Measurements from ENCODE around the gene SAMD3.
"Not testable (repeated sequence)": the region's sequence is repeated elsewhere in the genome, so short reads cannot be mapped to it uniquely, and the experiment has no call there.

The SAMD3 gene

DNA sequence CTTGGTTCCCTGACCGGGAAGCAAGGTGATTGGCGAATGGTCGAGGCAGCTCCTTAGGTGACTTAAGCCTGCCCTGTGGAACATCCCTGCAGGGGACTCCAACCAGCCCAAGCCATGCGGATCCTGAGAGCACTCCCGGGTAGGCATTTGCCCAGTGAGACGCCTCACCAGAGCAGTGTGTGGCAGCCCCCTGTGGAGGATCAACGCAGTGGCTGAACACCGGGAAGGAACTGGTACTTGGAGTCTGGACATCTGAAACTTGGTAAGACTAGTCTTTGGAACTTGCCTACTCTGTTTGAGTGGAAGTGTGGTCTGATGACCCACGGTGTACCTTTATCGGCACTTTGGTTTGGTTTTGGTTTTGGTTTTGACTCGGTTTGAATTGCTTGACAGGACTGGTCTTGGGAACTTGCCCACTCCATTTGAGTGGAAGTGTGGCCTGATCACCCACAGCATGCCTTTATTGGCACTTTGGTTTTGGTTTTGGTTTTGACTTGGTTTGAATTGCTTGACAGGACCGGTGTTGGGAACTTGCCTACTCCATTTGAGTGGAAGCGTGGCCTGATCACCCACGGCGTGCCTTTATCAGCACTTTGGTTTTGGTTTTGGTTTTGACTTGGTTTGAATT lies 38.0 kb upstream of the SAMD3 start:
- H3K27me3 ChIP-seq (ENCODE audit: insufficient read depth, low read length, poor library complexity, severe bottlenecking); H3K9ac ChIP-seq (ENCODE audit: low read depth, low read length, poor library complexity, severe bottlenecking); H3K79me2 ChIP-seq (ENCODE audit: insufficient read depth, low read length); H3F3A ChIP-seq (ENCODE audit: low read depth); H4K20me1 ChIP-seq (ENCODE audit: insufficient read depth, low read length, poor library complexity, severe bottlenecking); H3K4me3 ChIP-seq (ENCODE audit: low read length, poor library complexity, severe bottlenecking); H2AFZ ChIP-seq (ENCODE audit: low read length); H3K4me2 ChIP-seq (ENCODE audit: low read depth, low read length, poor library complexity, severe bottlenecking); H3K4me1 ChIP-seq (ENCODE audit: insufficient read depth, low read length, poor library complexity, severe bottlenecking); H3K9me2 ChIP-seq (replicated peaks; ENCODE audit: low read depth, low read length); H3K9me3 ChIP-seq (ENCODE audit: insufficient read depth, low read depth, low read length); H3K36me3 ChIP-seq (ENCODE audit: insufficient read depth, low read length): not testable (repeated sequence)

DNA sequence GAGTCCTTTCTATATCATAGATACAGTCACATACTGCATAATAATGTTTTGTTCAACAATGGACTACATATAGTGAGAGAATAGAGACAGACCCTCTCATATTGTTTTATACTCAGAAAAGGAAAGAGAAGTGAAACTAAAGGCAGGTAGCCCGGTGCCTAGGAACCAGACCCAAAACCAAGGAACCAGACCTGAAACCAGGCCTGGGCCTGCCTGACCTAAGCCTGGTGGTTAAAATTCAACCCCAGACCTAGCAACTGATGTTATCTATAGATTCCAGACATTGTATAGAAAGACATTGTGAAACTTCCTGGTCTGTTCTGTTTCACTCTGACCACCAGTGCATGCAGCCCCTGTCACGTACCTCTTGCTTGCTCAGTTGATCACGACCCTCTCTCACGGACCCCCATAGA lies 37.3 kb upstream of the SAMD3 start:
- not testable (repeated sequence) for H3K36me3 ChIP-seq (ENCODE audit: insufficient read depth, low read length); H3K27me3 ChIP-seq (ENCODE audit: insufficient read depth, low read length, poor library complexity, severe bottlenecking); H3K4me3 ChIP-seq (ENCODE audit: low read length, poor library complexity, severe bottlenecking); H3F3A ChIP-seq (ENCODE audit: low read depth); H3K4me1 ChIP-seq (ENCODE audit: insufficient read depth, low read length, poor library complexity, severe bottlenecking); H3K9ac ChIP-seq (ENCODE audit: low read depth, low read length, poor library complexity, severe bottlenecking); H2AFZ ChIP-seq (ENCODE audit: low read length); H3K79me2 ChIP-seq (ENCODE audit: insufficient read depth, low read length); H3K4me2 ChIP-seq (ENCODE audit: low read depth, low read length, poor library complexity, severe bottlenecking); H3K9me2 ChIP-seq (replicated peaks; ENCODE audit: low read depth, low read length); H4K20me1 ChIP-seq (ENCODE audit: insufficient read depth, low read length, poor library complexity, severe bottlenecking); H3K9me3 ChIP-seq (ENCODE audit: insufficient read depth, low read depth, low read length)

DNA sequence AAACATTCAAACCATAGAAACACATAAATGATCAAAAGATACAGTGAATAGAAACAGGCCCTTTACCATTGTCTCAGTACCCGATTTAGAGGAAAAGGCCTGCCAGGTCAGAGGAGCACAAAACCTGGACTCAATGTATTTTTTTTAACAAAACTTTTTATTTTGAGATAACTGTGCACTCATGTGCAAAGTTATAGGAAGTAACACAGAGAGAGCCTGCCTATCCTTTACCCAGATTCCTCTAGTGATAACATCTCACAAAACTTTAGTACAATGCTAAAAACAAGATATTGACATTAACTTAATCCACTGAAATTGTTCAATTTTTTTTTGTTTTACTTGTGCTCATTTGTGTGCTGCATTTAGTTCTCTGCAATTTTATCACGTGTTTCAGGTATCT lies 36.8 kb upstream of the SAMD3 start:
- H2AFZ ChIP-seq (ENCODE audit: low read length): no peak overlapping the region
- H3K9me3 ChIP-seq (ENCODE audit: insufficient read depth, low read depth, low read length): no peaks in the 10 kb centered on the region
- TF ChIP-seq, protein P1, sequence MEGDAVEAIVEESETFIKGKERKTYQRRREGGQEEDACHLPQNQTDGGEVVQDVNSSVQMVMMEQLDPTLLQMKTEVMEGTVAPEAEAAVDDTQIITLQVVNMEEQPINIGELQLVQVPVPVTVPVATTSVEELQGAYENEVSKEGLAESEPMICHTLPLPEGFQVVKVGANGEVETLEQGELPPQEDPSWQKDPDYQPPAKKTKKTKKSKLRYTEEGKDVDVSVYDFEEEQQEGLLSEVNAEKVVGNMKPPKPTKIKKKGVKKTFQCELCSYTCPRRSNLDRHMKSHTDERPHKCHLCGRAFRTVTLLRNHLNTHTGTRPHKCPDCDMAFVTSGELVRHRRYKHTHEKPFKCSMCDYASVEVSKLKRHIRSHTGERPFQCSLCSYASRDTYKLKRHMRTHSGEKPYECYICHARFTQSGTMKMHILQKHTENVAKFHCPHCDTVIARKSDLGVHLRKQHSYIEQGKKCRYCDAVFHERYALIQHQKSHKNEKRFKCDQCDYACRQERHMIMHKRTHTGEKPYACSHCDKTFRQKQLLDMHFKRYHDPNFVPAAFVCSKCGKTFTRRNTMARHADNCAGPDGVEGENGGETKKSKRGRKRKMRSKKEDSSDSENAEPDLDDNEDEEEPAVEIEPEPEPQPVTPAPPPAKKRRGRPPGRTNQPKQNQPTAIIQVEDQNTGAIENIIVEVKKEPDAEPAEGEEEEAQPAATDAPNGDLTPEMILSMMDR (conservative IDR thresholded peaks at IDR 0.05; ENCODE audit: low read length): no peak
- no peak for TF ChIP-seq EZH2phosphoT487 (IDR thresholded peaks at IDR 0.05; ENCODE audit: borderline replicate concordance)
- H3K4me2 ChIP-seq (ENCODE audit: low read depth, low read length, poor library complexity, severe bottlenecking): no peak overlapping the region
- no peaks in the 10 kb centered on the region for H3K36me3 ChIP-seq (ENCODE audit: insufficient read depth, low read length)
- H3K4me1 ChIP-seq (ENCODE audit: insufficient read depth, low read length, poor library complexity, severe bottlenecking): no peaks in the 10 kb centered on the region
- no peaks in the 10 kb centered on the region for H3F3A ChIP-seq (ENCODE audit: low read depth)
- H3K79me2 ChIP-seq (ENCODE audit: insufficient read depth, low read length): no peaks in the 10 kb centered on the region
- no peaks in the 10 kb centered on the region for H3K9me2 ChIP-seq (replicated peaks; ENCODE audit: low read depth, low read length)
- H3K27me3 ChIP-seq (ENCODE audit: insufficient read depth, low read length, poor library complexity, severe bottlenecking): no peaks in the 10 kb centered on the region
- no peaks in the 10 kb centered on the region for H4K20me1 ChIP-seq (ENCODE audit: insufficient read depth, low read length, poor library complexity, severe bottlenecking)
- H3K4me3 ChIP-seq (ENCODE audit: low read length, poor library complexity, severe bottlenecking): no peak overlapping the region
- H3K9ac ChIP-seq (ENCODE audit: low read depth, low read length, poor library complexity, severe bottlenecking): no peak overlapping the region

DNA sequence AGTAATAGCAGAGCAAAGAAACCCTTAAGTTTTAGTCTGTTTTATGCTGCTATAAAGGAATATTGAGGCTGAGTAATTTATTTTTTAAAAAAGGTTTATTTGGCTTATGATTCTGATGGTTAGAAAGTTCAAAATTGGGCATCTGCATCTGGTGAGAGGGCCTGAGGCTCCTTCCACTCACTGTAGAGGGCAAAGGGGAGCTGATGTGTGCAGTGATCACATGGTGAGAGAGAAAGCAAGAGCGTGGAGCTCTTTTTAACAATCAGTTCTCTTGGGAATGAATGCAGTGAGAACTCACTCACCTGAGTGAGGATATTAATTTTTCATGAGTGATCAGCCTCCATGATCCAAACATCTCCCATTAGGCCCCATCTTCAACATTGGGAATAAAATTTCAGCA lies 36.4 kb upstream of the SAMD3 start:
- H3K4me1 ChIP-seq (ENCODE audit: insufficient read depth, low read length, poor library complexity, severe bottlenecking): no peaks in the 10 kb centered on the region

More for the DNA sequence above, 36.4 kb upstream of the SAMD3 start:
- Histone ChIP-seq H3K4me2 (ENCODE audit: low read depth, low read length, poor library complexity, severe bottlenecking) (no peak overlapping the region), H3K9ac (ENCODE audit: low read depth, low read length, poor library complexity, severe bottlenecking) (no peak overlapping the region), H3F3A (ENCODE audit: low read depth) (no peaks in the 10 kb centered on the region), H3K27me3 (ENCODE audit: insufficient read depth, low read length, poor library complexity, severe bottlenecking) (no peaks in the 10 kb centered on the region), H3K9me2 (replicated peaks; ENCODE audit: low read depth, low read length) (no peaks in the 10 kb centered on the region), H2AFZ (ENCODE audit: low read length) (no peak overlapping the region), H3K4me3 (ENCODE audit: low read length, poor library complexity, severe bottlenecking) (no peak overlapping the region), H3K36me3 (ENCODE audit: insufficient read depth, low read length) (no peaks in the 10 kb centered on the region), H3K79me2 (ENCODE audit: insufficient read depth, low read length) (no peaks in the 10 kb centered on the region), H4K20me1 (ENCODE audit: insufficient read depth, low read length, poor library complexity, severe bottlenecking) (no peaks in the 10 kb centered on the region), H3K9me3 (ENCODE audit: insufficient read depth, low read depth, low read length) (no peaks in the 10 kb centered on the region)
- no peak for TF ChIP-seq EZH2phosphoT487 (IDR thresholded peaks at IDR 0.05; ENCODE audit: borderline replicate concordance)
- TF ChIP-seq, protein P1 (conservative IDR thresholded peaks at IDR 0.05; ENCODE audit: low read length): no peak
